Stimulated activated CD4-positive, alpha-beta T cell treated with anti-CD3 and anti-CD28 coated beads, Interleukin-2, amount 100 ng/mL, for 24 hours (primary cell): ENCODE results near the gene ARSG.
A peak's percentile ranks its signal among the peaks of the same experiment; 100 is the strongest.
"Not testable (repeated sequence)": the region's sequence is repeated elsewhere in the genome, so short reads cannot be mapped to it uniquely, and the experiment has no call there.

ENCODE experiments used
- DNase-seq, 2 donors: peaks; one replicate each; pipeline ENCODE4 v3.0.0-alpha.2; 2020

Gene ARSG

DNA sequence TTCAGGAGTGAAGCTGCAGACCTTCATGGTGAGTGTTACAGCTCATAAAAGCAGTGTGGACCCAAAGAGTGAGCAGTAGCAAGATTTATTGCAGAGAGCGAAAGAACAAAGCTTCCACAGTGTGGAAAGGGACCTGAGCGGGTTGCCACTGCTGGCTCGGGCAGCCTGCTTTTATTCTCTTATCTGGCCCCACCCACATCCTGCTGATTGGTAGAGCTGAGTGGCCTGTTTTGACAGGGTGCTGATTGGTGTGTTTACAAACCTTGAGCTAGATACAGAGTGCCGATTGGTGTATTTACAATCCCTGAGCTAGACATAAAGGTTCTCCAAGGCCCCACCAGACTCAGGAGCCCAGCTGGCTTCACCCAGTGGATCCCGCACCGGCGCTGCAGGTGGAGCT is 17.2 kb downstream of the ARSG start:
- DNase-seq: not testable (repeated sequence)

DNA sequence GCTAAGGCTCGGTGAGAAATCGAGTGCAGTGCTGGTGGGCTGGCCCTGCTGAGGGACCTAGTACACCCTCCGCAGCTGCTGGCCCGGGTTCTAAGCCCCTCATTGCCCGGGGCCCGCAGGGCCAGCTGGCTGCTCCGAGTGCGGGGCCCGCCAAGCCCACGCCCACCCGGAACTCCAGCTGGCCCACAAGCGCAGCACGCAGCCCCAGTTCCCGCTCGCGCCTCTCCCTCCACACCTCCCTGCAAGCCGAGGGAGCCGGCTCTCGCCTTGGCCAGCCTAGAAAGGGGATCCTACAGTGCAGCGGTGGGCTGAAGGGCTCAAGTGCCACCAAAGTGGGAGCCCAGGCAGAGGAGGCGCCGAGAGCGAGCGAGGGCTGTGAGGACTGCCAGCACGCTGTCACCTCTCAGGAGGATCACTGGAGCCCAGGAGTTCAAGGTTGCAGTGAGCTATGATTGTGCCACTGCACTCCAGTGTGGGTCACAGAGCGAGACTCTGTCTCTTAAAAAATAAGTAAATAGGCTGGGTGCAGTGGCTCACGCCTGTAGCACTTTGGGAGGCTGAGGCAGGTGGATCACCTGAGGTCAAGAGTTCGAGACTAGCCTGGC is 17.9 kb downstream of the ARSG start:
- not testable (repeated sequence) for DNase-seq

DNA sequence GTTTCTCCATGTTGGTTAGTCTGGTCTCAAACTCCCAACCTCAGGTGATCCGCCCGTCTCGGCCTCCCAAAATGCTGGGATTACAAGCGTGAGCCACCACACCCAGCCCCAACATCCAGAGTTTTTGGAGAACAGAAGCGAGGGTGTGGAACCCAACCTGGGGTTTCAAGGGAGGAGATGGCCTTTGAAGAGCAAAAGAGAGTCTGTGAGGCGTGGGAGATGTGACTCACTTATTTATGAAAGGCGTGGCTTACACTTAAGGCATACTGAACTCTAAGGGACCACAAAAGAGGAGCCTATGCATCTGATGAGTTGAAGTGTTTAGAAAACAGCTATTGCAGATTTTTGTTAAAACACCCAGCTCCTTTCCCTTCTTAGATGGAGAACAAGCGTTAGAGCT is 18.9 kb downstream of the ARSG start:
- DNase-seq: peak in 1 of 2 donors; percentile 22

DNA sequence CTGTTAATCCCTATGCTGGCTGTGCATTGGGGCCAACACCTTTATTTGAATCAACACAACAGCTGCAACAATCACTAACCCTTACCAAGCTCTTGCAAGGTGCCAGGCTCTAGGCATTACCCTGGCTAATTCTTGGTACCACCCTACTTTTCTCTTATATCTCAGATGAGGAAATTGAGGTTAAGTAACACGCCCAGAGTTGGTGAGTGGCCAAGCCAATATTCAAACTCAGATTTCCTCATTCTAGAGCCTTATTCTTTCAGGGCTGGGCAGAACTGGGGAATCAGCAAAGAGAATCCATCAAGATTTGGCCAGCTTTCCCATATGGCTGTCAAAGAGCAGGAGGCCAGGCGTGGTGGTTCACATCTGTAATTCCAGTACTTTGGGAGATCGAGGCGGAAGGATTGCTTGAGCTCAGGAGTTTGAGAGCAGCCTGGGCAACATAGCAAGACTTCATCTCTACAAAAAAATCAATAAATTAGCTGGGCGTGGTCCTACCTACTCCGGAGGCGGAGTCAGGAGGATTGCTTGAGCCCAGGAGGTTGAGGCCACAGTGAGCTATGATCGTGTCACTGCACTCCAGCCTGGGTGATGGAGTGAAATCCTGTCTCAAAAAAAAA is 23.7 kb downstream of the ARSG start:
- DNase-seq: no peak

DNA sequence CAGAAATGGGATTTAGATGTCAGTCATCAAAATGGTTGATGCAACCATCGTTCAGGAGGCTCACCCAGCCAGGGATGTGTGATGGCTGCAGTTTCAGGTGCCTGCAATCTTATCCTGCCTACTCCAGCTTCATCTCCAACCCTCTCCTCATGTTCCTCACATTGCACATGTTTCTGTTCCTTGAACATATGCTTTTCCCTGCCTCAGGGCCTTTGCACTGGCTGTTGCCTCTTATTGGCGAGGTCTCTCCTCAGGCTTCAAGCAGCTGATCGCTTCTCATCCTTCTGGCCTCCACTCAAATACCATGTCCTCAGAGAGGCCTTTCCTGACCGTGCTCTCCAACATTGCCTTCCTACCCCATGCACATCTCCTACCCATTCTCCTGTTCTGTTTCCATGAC is 24.6 kb downstream of the ARSG start:
- DNase-seq: no peak

DNA sequence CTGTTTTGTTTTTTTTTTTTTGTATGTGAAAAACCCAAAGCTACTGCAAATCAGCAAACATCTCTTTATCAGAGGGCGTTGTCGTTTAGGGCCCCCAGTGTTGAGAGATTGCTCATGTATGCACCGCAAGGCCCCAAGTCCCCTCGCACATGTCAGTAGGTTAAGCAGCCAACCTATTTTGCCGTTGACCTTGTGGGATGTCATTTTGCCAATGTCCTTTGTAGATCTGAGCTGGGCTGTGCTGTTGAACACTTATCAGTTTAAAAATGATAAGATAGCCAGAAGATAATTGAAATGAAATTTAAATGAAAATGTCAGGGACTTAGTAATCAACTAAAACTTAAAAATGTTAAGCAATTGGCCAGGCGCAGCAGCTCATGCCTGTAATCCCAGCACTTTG is 26.2 kb downstream of the ARSG start:
- DNase-seq: no peak

DNA sequence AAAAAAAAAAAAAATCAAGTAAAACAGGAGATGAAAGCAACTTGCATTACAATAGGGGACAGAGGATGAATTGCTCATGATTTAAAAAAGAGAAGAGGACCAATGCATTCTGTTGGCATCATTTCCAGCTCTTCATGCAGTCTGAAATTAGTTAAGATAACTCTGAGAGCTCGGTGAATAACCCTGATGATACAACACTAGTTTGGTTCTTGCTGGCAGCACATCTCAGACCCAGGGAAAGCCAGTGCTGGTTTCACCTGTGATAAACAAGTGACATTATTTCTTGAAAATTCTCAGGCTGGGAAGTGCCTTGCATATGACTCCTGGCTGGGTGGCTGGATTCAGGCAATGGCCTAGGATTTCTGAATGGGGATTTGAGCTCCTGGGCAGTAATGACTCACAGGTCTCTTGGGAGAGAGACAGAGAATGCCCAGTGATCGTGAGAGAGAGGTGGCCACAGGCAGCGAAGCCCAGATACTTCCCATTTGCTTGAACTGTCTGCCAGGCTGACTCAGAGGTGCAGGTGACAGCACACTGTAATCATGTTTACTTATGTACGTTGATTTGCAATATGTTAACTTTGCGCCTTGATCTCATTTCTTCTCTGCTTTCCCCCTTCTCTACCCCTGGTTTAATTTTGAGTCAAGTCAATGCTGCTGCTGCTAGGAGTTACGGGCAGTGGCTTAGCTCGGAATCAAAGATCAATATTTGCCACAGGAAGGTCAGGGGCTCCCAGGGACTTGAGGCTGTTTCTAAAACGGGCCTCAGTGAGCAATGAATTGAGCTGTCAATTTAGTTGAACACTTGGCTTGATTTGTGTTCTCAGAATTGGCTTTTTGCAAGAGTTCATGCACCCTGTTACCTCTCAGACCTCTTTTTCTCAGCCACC is 27.1 kb downstream of the ARSG start:
- DNase-seq: no peak

DNA sequence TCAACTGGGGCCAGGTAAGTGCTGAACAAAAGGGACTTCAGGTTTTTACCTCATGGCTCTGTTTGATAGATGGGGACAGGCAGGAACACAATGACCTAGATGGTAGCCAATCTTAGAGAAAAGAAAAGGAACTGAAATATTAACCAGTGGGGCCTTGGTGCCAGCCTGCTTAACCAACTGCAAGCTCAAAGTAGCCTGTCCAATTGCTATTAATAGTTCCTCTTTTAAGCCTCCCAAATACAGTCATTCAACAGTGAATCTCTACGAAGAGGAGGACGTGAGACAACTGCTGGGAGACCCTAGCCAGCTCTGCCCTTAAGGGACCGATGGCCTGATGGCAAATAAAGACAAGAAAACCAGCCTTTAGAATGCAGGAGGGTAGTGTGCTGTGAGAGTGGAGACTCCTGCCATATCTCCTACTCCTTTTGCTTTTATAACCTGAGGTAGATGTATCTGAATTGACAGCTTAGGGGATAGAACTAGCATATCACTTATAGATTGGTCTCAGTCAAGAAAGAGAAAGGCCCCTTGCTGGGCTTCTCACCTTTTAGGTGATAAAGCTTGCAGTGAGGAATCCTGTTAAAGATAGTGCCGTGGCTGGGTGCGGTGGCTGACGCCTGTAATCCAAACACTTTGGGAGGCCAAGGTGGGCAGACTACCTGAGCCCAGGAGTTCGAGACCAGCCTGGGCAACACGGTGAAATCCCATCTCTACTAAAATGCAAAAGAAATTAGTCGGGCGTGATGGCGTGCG is 28.3 kb downstream of the ARSG start:
- DNase-seq: no peak

DNA sequence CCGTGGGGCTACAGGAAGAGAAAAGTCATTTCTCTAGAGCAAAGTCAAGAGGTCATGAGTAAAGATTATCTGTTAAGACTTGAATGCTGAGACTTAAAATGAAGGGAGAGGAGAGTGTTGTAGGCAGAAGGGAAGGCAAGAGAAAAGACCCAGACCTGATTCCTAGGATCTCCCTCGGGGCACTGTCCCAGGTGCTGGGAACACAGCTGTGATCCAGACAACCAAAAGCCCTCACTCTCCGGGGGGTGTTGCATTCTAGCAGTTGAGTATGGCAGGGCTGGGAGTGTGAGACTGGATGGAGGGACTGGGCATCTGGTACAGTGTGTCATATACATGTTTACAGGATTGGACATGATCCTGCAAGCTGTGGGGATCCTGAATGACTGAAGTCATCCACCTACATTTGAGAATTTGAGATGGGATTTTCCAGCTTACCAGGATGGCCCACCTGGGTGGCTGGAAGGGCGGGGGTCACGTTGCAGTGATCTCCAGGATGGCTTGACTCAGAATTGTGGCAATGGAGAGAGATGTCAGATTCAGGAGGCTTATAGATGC is 29.1 kb downstream of the ARSG start:
- no peak for DNase-seq

DNA sequence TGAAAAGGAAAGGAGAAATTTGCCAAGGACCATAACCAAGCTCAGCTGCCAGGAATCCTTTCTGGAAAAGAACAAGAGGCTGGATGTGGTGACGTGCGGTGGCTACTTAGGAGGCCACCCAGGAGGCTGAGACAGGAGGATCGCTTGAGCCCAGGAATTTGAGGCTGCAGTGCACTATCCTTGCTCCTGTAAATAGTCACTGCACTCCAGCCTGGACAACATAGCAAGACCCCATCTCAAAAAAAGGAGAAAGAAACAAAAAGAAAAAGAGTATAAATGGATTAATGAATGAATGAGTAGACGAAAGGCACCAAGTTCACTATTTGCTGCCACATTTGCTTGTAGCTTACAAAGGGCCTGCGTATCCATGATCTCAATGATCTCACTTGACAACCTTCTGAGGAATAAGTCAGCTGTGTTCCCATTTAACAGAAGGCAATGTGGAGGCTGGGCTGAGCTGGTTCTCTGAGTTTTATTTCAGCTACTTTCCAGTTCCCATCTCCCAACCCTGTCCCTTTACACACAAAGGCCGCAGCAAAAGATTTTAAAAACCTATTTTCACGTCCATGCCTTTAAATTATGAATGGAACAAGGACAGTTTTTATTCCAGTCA is 29.8 kb downstream of the ARSG start:
- no peak for DNase-seq

DNA sequence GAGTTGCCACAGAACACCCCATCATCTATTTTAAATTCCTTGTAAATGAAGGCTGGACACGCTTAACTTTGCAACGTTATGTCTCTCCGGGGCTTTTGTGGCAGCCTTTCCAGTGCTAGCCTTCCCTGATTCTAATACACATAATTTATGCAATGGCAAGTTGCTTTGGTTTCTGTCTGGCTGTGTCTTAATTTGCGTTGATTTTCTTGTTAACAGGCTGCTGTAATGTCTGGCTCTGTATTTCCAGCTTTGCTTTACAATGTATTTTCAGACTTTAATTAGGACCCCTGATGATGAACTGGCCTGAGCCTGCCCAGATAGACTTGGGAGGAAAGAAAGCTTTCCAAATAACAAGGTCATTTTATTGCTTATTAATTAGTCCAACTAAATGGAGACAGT is 30.3 kb downstream of the ARSG start:
- DNase-seq: no peak

DNA sequence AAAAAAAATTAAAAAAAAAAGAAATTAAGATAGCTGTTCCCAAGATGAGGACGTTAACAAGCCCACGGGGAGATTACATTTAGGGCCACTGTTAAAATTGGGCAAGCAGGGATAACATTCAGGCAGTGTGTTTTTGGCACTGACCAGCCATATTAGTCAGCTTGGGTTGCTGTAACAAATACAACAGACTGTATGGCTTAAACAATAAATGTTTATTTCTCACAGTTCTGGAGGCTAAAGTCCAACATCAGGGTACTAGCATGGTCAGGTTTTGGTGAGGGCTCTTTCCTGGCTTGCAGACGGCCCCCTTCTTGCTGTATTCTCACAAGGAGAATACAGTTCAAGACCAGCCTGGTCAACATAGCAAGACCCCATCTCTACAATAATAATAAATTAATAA is 31.3 kb downstream of the ARSG start:
- no peak for DNase-seq

DNA sequence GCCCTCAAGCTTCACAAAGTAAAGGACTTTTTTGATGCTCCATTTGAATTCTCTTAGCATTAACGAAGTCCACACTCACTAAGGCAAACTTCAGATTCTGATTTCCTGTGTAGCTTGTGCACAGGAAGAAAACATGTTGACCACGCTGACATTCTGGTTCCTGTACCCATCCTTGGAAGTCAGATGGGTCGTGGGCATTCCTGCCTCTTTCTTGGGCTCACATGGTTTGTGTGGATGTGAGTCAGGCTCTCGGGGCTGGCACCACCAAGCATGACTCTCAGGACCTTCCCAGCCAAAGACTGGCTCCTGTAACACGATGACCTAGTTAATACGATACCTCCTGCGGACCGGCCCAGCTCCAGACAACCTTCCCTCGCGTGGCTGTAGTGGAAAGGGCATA is 32.8 kb downstream of the ARSG start:
- no peak for DNase-seq

DNA sequence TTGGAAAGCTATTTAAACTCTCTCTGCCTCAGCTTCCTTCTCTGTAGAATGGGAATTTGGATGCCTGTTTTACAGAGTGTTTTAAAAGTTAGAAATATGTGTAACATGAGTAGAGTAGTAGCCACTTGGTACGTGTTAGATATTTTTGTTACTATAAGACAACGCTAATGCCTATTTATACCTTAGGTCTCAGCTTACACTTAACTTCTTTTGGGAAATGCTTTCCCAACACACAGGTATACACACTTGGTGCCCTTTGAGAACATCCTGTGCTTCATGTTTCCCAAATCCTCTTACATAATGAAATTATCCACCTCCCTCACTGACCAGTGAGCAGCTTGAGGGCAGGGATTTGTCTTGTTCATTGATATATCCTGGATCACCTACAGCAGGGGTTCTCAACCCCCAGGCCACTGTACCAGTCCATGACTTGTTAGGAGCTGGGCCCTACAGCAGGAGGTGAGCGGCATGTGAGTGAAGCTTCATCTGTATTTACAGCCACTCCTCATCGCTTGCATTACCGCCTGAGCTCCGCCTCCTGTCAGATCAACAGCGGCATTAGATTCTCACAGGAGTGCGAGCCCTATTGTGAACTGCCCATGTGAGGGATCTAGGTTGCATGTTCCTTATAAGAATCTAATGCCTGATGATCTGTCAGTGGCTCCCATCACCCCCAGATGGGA is 33.5 kb downstream of the ARSG start:
- DNase-seq: no peak

DNA sequence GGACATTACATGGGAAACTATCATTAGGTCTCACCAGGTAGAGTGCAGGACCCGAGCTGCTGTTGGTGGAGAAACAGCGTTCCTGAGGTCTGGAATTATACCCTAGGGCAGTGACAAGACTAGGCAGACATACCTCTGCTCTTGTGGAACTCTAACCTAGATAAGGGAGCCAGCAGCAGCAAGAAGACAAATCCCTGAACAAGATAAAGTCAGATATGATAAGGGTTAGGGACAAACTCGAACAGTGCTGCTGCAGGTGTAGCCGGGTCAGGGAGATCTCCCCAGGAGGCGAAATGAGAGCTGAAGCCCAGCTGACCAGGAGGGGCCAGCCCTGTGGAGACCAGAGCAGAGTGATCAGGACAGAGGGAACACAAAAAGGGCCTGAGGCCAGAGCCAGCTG is 34.7 kb downstream of the ARSG start:
- DNase-seq: no peak

DNA sequence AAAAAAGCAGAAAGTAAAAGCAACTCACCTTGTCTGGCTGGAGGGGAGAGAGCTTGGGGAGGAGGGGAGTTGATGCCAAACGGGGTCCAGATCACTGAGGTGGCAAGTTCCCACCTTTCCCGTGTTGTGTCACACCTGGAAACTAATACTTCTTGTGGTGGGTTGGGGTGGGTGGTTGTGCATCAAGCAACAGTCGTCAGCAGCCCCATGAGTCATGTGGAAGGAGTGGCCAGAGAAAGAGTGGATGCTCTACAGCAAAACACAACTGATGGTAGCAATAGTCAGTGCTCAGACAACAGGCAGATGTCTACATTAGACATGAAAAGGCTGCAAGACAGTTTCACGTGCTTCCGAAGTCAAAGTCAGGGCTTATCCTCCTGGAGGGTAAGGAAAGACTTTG is 35.4 kb downstream of the ARSG start:
- DNase-seq: no peak

DNA sequence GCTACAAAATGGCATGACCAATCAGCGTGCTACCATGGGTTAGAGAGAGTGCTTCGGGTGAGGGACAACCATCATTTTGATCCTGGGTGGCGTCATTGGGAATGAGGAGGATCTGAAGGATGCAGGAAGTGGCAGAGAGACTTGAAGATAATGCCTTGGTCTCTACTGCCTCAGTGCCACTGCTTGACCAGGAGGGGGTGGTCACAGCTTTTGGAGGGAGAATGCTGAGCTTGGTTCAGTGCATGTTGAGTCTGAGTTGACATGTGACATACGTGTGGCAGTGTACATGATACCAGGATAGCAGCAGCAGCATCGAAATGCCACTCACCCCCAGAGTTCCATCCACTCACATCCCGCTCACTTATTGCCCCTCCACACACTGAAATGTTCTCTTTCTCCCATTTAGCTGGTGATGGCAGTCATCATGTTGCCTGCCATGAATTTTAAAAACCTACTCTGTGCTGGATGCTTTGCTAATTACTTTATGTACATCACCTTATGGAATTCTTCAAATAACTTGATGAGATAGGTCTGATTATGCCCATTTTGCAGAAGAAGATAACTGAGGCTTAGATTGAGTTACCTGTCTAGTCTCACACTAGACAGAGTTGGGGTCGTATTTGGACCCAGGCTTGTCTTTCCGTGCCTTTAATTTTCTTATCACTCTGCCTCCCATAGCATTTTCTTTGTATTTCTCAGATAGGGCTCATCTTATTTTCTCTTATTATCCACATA is 36.7 kb downstream of the ARSG start:
- DNase-seq: no peak

DNA sequence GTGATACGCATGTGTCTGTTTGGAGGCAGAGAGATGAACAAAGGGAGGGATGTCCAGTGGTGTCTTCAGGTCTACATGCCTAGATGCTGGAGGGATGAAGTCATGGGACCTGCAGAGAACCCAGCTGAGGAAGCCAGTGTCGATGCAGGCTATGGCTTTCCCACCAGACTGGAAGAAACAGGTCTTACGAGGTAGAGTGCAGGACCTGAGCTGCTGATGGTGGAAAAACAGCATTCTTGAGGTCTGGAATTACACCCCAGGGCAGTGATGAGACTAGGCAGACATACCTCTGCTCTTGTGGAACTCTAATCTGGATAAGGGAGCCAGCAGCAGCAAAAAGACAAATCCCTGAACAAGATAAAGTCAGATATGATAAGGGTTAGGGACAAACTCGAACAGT is 37.4 kb downstream of the ARSG start:
- DNase-seq: no peak

DNA sequence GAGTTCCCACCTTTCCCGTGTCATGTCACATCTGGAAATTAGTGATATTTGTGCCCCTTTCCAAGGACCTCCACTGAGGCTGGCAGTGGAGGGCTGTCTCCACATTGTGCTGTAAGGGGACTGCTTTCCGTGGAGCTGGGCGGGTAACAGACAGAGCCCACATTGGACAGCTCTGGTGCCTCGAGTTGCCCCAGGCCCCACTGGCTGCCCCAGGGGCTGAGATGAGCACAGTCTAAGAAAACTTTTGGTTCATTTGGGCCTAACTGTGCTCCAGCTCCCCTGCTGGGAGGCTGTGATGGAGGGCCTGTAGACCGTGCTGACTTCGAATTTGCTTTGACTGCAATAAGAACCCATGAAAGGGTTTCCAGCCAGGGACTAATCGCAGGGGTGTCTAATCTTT is 38.0 kb downstream of the ARSG start:
- no peak for DNase-seq

DNA sequence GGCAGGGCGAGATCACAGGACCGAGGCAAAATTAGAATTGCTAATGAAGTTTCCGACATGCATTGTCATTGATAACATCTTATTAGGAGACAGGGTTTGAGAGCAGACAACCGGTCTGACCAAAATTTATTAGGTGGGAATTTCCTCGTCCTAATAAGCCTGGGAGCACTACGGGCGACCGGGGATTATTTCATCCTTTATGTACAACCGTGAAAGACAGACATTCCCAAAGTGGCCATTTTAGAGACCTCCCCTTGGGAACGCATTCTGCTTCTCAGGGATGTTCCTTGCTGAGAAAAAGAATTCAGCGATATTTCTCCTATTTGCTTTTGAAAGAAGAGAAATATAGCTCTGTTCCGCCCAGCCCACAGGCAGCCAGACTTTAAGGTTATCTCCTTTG is 40.6 kb downstream of the ARSG start:
- not testable (repeated sequence) for DNase-seq

DNA sequence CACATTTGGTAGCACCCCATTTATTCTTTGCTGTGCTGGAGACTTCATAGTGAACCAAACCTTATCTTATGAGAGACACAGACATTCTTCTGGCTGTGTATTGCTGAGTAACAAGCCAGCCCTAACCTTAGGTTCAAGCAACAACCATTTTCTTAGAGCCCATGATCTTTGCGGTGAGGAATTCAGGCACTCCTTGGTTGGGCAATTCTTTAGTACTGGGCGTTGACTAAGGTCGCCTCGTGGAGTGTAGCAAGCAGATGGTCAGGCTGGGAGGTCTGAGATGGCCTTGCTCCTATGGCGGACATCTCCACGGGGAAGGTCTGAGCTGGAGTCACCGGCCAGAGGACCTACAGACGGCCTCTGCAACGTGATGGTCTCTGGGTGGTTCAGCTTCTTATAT is 43.1 kb downstream of the ARSG start:
- DNase-seq: no peak
